Hepatic stellate cell (primary cell): ENCODE measurements around the gene LHX5.

Experiments used
- DNase-seq: peaks from one replicate; pipeline ENCODE4 v3.0.0; 2011; ENCODE audit warnings: low spot score

Gene LHX5

GRCh38 chr12:113477842-113478215 lies 6.2 kb upstream of the LHX5 start:
- DNase-seq, result no peak

GRCh38 chr12:113477171-113477841 lies 5.6 kb upstream of the LHX5 start:
- DNase-seq, result no peak

DNA sequence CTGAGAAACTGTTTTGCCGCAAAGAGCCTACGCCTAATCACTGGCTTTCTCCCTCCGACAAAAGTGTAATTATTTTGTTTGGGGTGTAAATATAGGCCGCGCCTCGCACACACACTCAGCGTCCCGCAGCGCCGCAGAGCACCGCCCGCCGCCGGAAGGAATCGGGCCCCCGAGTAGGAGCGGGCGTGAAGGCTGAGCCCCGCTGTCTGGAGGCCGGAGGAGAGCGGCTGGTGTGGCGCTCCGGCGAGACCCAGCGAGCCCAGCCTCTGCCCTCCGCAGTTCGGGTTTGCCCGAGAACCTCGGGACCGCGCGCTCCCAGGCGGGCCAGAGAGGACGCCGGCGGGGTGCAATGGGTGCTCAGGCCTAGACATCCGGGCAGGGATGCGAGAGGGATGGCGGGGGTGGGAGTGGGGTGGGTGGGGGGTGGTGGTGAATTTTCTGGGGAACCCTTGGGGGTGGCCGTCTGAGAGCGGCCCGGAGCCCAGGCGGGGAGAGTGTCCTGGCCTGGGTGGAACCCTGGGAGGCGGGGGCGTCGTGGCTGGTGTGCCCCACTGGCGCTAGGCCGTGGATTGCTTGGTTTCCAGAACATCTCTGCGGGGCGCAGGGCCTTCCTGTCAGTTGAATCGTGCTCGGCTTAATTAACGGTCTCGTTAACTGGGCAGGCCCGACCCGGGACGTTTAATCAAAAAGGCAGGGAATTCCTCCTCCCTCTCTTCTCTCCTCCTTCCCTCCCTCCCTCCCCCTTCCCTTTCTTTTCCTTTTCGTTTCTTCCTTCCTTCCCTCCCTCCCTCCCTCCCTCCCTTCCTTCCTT lies 4.7 kb upstream of the LHX5 start:
- DNase-seq, result no peak

DNA sequence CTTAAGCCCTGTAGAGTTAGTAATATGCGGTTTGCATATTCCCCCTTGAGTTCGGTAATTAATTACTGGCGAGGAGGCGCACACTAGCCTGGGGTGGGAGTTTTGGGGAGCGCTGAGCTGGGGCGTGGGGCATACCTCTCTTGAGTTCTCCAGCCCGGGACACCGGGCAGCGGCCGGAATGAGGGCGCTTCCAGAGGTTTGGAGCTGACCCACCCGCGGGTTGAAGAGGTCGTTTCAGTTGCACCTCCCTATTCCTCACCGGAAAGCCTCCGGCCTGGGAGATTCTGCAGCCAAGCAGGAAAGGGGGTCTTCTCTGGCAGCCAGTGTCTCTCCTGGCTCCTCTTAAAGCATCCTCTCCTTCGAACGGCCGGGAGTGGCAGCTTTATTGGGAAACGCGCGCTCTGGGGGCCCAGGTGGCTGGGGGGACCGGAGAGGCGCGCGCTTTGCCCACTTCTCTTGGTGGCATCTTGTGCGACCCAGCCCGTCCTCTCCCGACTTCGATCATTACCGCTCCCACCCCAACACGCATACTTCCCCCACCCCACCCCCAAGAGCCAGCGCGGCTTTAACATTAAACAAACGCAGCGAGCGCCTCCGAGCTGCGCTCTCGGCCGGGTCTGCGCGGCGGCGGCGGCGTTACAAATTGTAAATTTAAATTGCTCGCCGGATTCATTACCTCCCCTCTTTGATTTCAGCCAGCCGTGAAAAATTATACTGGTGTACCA lies 3.9 kb upstream of the LHX5 start:
- DNase-seq, result no peak

- no peak for DNase-seq
Observed at GRCh38 chr12:113474635-113475436, 3.2 kb upstream of the LHX5 start.

- no peak for DNase-seq
Observed at GRCh38 chr12:113473942-113474341, 2.3 kb upstream of the LHX5 start.

DNA sequence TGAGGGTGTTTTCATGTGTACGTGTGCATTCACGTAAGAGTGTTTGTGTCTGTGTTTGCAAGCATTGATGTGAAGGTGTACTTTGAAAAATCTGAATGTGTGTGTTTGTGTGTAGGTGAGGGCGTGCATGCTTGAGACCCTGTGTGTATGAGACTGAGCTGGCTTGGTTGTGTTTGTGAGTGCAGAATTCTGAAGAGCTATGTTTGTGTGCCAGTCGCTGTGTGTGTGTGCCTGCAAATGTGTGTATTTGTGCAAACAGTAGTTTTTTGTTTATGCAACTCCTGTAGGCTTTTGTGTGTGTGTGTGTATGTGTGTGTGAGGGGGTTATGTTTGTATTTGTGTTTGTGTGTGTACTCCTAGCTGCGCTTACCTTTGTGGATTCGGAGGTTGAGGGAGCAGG lies 1.7 kb upstream of the LHX5 start:
- no peak for DNase-seq

- DNase-seq, result no peak
Observed at GRCh38 chr12:113472191-113473121, 785 bp upstream of the LHX5 start.

DNA sequence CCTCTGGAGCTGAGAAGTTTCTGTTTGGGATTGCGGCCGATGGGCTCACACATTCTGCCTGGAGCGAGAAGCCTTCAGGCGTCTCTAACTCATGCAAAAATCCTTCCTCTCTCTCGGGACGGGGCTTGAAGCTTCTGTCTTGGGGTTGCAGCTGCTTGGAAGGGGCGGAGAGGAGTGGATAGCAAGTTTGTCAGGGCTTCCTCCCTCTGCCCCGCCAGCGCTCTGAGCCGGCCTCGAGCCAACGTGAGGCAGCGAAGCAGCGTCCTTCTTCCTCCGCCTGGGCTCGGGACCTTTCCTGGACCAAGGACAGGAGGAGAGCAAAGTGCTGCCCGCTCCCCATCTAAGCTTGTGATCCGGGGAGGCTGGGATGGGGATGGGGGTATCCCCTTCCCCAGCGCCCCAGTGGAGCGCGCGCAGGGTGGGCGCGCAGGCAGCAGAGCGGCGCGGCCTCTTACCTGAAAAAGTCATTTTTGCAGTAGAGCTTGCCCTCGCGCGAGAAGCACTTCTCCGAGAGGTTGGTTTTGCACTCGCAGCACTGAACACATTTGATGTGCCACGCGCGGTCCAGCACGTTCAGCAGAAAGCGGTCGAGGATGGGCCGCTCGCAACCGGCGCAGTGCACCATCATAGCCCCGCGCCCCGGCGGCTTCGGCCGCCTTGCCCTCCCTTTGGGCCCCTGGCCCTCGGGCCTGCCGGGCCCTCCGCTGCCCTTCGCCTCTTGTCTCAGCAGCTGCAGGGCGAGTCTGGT lies 626 bp downstream of the LHX5 start:
- no peak for DNase-seq

DNA sequence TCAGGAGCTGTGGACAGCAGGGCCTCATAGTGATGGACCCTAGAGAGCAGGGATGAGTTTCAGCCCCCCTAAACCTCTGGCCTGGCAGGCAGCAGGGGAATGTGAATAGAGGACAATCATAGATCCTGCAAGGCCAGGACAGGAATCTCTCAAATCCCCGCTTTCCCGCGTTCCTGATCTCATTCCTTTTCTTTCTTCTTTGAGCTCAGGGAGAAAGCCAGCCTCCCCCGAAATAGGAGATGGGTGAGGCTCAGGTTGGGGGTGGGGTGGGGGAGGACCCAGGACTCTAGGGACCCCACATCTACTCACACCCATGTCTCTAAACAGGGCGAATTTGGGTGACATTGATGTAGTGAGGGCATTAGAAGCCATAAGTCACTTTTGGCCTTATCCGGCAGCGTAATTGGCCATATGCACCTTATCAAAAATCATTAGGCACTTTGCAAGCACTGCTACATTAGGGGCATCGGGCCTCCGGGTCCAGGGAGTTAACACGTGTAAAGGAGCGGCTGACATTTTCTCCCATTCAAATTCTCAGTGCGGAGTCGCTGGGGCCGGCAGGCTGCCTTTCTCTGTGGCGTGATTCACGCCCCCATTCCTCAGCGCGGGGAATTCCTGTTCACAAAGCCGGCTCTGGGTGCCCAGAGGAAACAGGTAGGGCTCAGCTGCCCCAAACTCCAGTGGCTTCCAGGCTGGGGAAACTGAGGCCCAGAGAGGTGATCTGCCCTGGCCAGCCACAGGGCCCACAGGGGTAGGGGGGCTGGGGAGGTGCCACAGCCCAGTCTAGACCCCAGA lies 1.5 kb downstream of the LHX5 start:
- DNase-seq, result no peak

DNA sequence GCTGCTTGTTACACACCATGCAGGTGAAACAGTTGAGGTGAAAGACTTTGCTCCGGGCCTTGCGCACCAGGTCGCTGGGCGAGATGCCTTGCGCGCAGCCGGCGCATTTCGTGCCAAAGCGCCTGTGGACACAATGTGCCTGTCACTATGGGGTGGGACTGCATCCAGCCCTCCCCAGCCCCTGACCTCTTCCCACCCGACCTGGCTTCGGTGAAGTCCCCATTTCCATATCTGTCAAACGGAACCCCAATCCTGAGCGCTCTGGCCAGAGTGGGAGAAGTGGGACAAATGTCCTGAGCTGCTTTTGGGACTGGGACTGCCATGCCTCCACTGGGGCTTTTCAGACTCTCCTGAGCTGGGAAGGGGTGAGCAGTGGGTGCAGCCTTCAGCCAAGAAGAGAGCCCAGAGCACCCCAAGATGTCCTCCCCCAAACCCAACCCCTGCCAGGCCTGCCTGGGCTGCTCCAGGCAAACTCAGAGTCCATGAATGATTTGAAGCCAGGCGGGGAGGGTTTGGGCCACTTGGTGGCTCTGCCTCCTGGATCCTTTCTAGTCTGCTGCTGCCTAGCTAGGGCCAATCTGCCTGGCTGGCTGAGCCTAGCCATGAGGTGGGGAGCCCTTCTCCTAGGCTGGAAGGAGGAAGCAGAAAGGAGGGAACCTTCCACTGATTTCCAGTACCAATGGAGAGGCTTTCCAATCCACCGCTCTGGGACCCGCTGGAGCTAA lies 2.3 kb downstream of the LHX5 start:
- DNase-seq, result no peak

- DNase-seq, result no peak
Observed at GRCh38 chr12:113468365-113469223, 3.1 kb downstream of the LHX5 start.

DNA sequence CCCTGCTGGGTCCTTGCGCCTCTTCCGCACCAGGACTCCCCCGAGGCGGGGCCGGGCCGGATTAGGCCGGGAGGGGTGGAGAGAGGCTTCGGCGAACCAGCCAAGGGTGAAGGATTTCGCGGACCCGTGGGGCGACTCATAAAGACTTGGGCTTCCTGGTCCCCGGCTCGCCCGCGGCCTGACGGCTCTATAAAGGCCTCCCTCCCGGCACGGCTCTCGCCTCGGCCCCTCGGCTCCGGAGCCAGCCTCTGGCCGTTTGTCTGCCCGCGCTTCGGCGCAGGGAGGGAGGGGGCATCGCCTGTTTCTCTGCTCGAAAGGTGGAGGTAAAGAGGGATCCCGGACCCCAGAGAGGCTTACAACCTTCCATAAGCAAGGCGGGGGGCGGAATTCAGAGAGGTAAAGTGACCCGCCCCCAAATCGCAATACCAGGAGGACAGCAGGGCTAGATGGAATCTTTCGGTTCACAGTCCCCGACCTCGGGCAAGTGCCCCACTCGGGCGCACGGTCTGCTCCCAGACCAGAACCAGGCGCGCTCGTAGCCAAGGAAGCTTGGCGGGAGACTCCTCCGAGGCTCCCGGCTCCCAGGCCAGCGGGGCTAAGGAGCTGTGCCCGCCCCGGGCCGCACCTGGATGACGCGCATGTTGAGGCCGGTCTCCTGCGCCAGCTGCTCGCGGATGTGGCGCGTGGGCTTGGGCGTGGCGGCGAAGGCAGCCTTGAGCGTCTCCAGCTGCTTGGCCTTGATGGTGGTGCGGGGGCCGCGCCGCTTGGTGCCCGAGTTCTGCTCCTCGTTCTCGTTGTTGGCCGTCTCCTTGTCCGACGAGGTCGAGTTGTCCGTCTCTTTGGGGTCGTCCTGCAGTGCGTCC lies 3.9 kb downstream of the LHX5 start:
- DNase-seq, result no peak

- DNase-seq, result no peak
Observed at GRCh38 chr12:113467142-113467501, 4.5 kb downstream of the LHX5 start.

GRCh38 chr12:113466454-113467141 lies 5.1 kb downstream of the LHX5 start:
- DNase-seq, result no peak

DNA sequence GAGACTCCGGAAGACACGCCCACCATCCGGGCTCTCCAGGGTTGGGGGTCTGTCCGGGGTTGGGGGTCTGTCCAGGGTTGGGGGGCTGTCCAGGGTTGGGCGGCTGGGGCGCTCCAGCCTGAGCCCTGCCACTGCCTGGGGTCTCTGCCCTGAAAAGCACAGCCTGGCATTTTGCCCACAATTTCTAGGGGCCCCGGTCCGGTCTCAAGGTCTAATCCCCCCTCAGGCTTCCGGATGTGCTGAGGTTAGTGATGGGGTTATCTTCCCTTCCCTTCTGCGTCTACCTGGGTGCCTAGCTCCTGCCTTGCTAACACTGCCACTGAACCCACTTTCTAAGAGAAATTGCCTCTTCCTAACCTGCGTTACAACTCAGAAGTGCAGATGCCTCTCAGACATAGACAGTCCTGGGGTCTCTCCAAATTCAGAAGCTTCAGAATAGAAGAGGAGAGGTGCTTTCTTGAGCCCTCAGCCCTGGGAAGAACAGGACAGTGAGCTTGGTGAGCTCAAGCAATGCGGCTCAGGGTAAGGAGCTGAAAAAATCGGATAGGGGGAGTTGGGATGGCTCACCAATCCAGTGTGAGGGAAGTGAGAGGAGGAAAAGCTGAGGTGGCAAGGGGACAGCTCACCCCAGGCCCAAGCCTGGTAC lies 5.7 kb downstream of the LHX5 start:
- no peak for DNase-seq
